ENCODE measurements around the gene EDEM3.

Gene EDEM3

DNA sequence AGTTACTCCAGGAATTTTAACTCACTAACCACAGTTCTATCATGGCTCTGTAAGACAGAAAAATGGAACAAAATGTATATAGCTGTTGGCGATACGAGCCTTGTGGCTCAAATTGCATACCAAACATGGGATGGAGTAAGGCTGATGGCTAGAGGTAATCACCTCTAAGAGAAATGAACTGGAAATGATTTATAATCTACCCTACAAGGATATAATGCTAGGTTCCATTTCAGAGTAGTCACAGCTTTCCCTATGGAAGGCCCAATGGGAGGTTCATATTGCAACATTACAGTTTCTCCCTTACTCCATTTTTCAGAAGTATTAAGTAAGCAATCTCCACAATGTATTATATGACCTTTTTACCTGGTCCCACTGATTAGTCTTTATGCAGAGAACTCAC lies 61.6 kb downstream of the EDEM3 start:
- Histone ChIP-seq H3K4me3 (ENCODE audit: severe bottlenecking) (no peak overlapping the region), H3K4me1 (ENCODE audit: insufficient read depth, poor library complexity, severe bottlenecking) (no peaks in the 10 kb centered on the region), H3K27me3 (ENCODE audit: insufficient read depth, poor library complexity, severe bottlenecking) (no peaks in the 10 kb centered on the region), H3K36me3 (ENCODE audit: low read depth) (peaks cover 39% of the 10 kb centered on the region), H3K9me3 (ENCODE audit: severe bottlenecking) (no peaks in the 10 kb centered on the region), H3K27ac (ENCODE audit: poor library complexity, severe bottlenecking) (no peak overlapping the region)
- DNase-seq (ENCODE audit: low spot score) (no peak), ATAC-seq (ENCODE audit: low read depth) (no peak)
- TF ChIP-seq, protein P1, sequence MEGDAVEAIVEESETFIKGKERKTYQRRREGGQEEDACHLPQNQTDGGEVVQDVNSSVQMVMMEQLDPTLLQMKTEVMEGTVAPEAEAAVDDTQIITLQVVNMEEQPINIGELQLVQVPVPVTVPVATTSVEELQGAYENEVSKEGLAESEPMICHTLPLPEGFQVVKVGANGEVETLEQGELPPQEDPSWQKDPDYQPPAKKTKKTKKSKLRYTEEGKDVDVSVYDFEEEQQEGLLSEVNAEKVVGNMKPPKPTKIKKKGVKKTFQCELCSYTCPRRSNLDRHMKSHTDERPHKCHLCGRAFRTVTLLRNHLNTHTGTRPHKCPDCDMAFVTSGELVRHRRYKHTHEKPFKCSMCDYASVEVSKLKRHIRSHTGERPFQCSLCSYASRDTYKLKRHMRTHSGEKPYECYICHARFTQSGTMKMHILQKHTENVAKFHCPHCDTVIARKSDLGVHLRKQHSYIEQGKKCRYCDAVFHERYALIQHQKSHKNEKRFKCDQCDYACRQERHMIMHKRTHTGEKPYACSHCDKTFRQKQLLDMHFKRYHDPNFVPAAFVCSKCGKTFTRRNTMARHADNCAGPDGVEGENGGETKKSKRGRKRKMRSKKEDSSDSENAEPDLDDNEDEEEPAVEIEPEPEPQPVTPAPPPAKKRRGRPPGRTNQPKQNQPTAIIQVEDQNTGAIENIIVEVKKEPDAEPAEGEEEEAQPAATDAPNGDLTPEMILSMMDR (IDR thresholded peaks at IDR 0.05; ENCODE audit: poor library complexity, severe bottlenecking): no peak

DNA sequence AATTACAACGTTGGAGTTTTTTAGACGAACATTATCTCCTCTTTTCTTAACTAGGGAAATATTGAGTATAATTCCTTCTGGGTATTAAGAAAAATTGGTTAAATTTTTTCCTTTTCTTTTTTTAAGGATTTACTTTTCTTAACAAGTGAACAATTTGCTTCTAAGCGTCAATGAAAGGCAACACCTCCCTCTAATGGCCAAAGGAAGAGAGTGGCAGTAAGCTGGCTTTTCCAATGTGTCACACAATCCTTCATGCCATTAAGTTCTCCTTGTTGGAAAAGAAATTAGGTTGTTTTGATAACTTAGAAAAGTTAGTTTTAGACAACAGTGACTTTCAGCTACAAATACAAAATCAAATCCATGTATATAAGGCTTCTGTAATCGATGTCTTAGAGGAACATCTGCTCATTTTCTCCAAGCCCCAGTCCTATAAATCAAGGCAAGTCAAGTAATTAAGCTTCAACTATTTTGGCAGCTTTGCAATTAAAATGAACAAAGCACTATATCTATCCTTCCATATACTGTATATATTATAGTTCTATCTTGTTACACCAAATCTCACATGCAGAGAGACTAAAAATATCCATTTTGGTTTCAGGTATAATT lies 62.8 kb downstream of the EDEM3 start:
- Histone ChIP-seq H3K4me1 (ENCODE audit: insufficient read depth, poor library complexity, severe bottlenecking) (no peaks in the 10 kb centered on the region), H3K27ac (ENCODE audit: poor library complexity, severe bottlenecking) (no peak overlapping the region), H3K36me3 (ENCODE audit: low read depth) (peaks cover 32% of the 10 kb centered on the region), H3K27me3 (ENCODE audit: insufficient read depth, poor library complexity, severe bottlenecking) (no peaks in the 10 kb centered on the region), H3K4me3 (ENCODE audit: severe bottlenecking) (no peak overlapping the region), H3K9me3 (ENCODE audit: severe bottlenecking) (no peaks in the 10 kb centered on the region)
- ATAC-seq (ENCODE audit: low read depth): 0 out of 3 replicates have a peak, but pooled peaks have one; percentile 41
- DNase-seq (ENCODE audit: low spot score): no peak
- TF ChIP-seq, protein P1 (IDR thresholded peaks at IDR 0.05; ENCODE audit: poor library complexity, severe bottlenecking): peak; percentile 87

DNA sequence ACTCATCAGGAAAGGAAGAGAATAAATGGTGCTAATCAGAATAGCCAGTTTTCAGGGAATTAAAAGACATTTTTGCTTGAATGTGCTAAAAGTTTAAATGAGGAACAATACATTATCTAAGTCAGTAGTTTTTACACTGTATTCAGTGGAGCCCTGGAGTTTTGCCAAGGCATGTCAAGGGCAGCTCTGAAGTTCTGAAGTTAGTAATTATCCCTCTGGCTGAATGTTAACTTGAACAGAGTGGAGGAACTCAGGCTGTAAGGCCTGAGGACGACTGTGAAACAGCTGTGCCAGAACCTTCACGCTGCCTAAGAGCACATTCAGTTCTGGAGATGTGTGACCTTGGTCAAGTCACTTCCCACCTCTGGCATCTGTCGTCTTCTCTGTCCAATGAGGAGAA lies 68.1 kb downstream of the EDEM3 start:
- TF ChIP-seq, protein P1 (IDR thresholded peaks at IDR 0.05; ENCODE audit: poor library complexity, severe bottlenecking): no peak
- H3K27ac ChIP-seq (ENCODE audit: poor library complexity, severe bottlenecking): no peak overlapping the region
- ATAC-seq (ENCODE audit: low read depth) (no peak), DNase-seq (ENCODE audit: low spot score) (no peak)
- no peaks in the 10 kb centered on the region for H3K4me1 ChIP-seq (ENCODE audit: insufficient read depth, poor library complexity, severe bottlenecking)
- no peaks in the 10 kb centered on the region for H3K27me3 ChIP-seq (ENCODE audit: insufficient read depth, poor library complexity, severe bottlenecking)
- no peak overlapping the region for H3K4me3 ChIP-seq (ENCODE audit: severe bottlenecking)
- H3K36me3 ChIP-seq (ENCODE audit: low read depth): peaks cover 8% of the 10 kb centered on the region; the same call in 1 of the 2 replicates
- peaks cover 3% of the 10 kb centered on the region for H3K9me3 ChIP-seq (ENCODE audit: severe bottlenecking)

DNA sequence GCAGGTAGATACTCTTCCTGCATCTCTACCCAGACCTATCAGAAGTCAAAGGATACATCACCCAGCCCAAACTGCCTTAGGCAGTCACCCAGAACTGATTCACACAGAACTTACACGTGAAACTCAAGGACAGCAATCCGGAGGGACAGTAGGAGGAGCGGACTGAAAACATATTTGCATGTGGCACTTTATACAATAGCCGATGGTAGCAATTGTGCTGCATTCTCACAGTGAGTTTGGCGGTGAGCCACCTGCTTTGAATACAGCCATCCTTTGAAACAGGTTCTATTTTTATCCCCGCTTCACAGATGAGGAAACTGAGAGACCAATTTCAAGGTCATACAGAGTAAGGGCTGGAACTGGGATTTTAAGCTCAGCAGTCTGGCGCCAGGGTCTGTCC lies 69.5 kb downstream of the EDEM3 start:
- Histone ChIP-seq H3K9me3 (ENCODE audit: severe bottlenecking) (peaks cover 3% of the 10 kb centered on the region), H3K27me3 (ENCODE audit: insufficient read depth, poor library complexity, severe bottlenecking) (no peaks in the 10 kb centered on the region), H3K36me3 (ENCODE audit: low read depth) (no peaks in the 10 kb centered on the region), H3K27ac (ENCODE audit: poor library complexity, severe bottlenecking) (no peak overlapping the region), H3K4me1 (ENCODE audit: insufficient read depth, poor library complexity, severe bottlenecking) (no peaks in the 10 kb centered on the region), H3K4me3 (ENCODE audit: severe bottlenecking) (no peak overlapping the region)
- ATAC-seq (ENCODE audit: low read depth) (no peak), DNase-seq (ENCODE audit: low spot score) (no peak)
- TF ChIP-seq, protein P1 (IDR thresholded peaks at IDR 0.05; ENCODE audit: poor library complexity, severe bottlenecking): no peak

DNA sequence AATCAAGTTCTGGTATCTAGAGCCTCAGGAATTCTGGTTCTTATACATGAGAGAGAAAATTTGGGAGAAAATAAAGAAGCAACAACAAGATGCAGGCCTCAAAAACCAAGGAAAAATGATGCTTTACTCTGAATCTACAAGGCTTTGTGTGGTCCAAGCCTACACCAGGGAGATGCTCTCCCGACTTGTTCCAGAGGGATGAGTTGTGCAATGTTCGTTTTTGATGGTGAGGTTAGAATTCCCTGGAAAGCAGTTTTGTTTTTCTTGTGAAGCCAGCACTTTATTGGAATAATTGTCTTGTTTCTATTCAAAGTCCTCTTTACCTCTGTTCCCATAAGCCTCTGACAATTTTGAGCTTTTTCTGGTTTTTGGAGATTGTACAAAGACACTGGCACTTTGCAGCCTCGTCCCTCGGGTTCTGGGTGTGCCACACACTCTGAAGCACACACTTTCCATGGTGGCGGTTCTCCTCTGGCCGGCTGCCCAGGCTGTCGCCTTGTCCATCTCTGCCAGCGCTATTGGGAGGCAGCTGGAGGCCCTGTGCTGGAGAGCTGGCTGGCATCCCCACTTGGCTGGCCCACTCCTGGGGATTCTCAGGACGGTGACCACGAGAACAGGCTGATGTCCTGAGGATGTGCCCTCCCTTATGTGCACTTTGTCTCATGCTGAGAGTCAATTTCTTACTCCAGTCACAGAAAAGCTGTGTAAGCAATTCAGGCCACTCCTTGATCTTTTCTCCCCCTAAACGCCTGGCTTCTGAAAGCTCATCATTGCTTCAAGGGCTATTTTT lies 70.2 kb downstream of the EDEM3 start:
- Histone ChIP-seq H3K27me3 (ENCODE audit: insufficient read depth, poor library complexity, severe bottlenecking) (no peaks in the 10 kb centered on the region), H3K36me3 (ENCODE audit: low read depth) (no peaks in the 10 kb centered on the region), H3K4me3 (ENCODE audit: severe bottlenecking) (no peak overlapping the region), H3K4me1 (ENCODE audit: insufficient read depth, poor library complexity, severe bottlenecking) (no peaks in the 10 kb centered on the region), H3K9me3 (ENCODE audit: severe bottlenecking) (peaks cover 3% of the 10 kb centered on the region), H3K27ac (ENCODE audit: poor library complexity, severe bottlenecking) (no peak overlapping the region)
- TF ChIP-seq, protein P1 (IDR thresholded peaks at IDR 0.05; ENCODE audit: poor library complexity, severe bottlenecking): no peak
- no peak for DNase-seq (ENCODE audit: low spot score)
- no peak for ATAC-seq (ENCODE audit: low read depth)

All from RWPE2 (cell line).